HG03159 (cell line): ENCODE results near the gene DCLK2.
"Not testable (repeated sequence)": the region's sequence is repeated elsewhere in the genome, so short reads cannot be mapped to it uniquely, and the experiment has no call there.

Source experiments
- ATAC-seq: cut with Tn5 transposase; IDR thresholded peaks from one replicate; pipeline ENCODE4 v1.9.1; 2021; ENCODE audit warnings: mild to moderate bottlenecking, moderate library complexity; ENCODE audit not compliant: unreplicated experiment

DCLK2 gene

GRCh38 chr4:150145090-150145945 lies 67.1 kb downstream of the DCLK2 start:
- ATAC-seq = no peak

- ATAC-seq = no peak
Measured at GRCh38 chr4:150145946-150146340, 67.7 kb downstream of the DCLK2 start.

GRCh38 chr4:150149381-150149780 lies 71.1 kb downstream of the DCLK2 start:
- ATAC-seq = no peak

GRCh38 chr4:150150629-150151062 lies 72.4 kb downstream of the DCLK2 start:
- ATAC-seq = no peak

- no peak for ATAC-seq
Measured at GRCh38 chr4:150152766-150153165, 74.5 kb downstream of the DCLK2 start.

- no peak for ATAC-seq
Measured at GRCh38 chr4:150155391-150155790, 77.1 kb downstream of the DCLK2 start.

- no peak for ATAC-seq
Measured at GRCh38 chr4:150156543-150156942, 78.3 kb downstream of the DCLK2 start.

- no peak for ATAC-seq
Measured at GRCh38 chr4:150158041-150158440, 79.8 kb downstream of the DCLK2 start.

- no peak for ATAC-seq
Measured at GRCh38 chr4:150160473-150160872, 82.2 kb downstream of the DCLK2 start.

GRCh38 chr4:150161109-150161508 lies 82.9 kb downstream of the DCLK2 start:
- ATAC-seq = no peak

- not testable (repeated sequence) for ATAC-seq
Measured at GRCh38 chr4:150162020-150162419, 83.8 kb downstream of the DCLK2 start.

- no peak for ATAC-seq
Measured at GRCh38 chr4:150164055-150164454, 85.8 kb downstream of the DCLK2 start.

- no peak for ATAC-seq
Measured at GRCh38 chr4:150164956-150165629, 86.8 kb downstream of the DCLK2 start.

- ATAC-seq = no peak
Measured at GRCh38 chr4:150167054-150167453, 88.8 kb downstream of the DCLK2 start.

- no peak for ATAC-seq
Measured at GRCh38 chr4:150173432-150173861, 95.2 kb downstream of the DCLK2 start.

- ATAC-seq = no peak
Measured at GRCh38 chr4:150173982-150174398, 95.7 kb downstream of the DCLK2 start.

GRCh38 chr4:150176547-150176946 lies 98.3 kb downstream of the DCLK2 start:
- ATAC-seq = no peak

GRCh38 chr4:150178161-150178560 lies 99.9 kb downstream of the DCLK2 start:
- ATAC-seq = no peak

GRCh38 chr4:150181536-150181935 lies 103.3 kb downstream of the DCLK2 start:
- ATAC-seq = no peak

GRCh38 chr4:150182794-150183193 lies 104.5 kb downstream of the DCLK2 start:
- no peak for ATAC-seq

GRCh38 chr4:150185033-150185432 lies 106.8 kb downstream of the DCLK2 start:
- not testable (repeated sequence) for ATAC-seq

GRCh38 chr4:150192986-150193385 lies 114.7 kb downstream of the DCLK2 start:
- ATAC-seq = no peak
